A673 (cell line): ENCODE measurements around the gene SELENOS. TPM values are rescaled to one million over a fixed set of nuclear protein-coding genes. Genes with fewer than 3 reads are reported as not detected.
A peak's percentile ranks its signal among the peaks of the same experiment; 100 is the strongest.

ENCODE experiments used
- BruUV-seq: library from RNA; stranded (reverse); fragments of 400-500 nt; replicated peaks from 2 replicates; lab custom pipeline; 2021; lab: Mats Ljungman, UMichigan
- CTCF ChIA-PET: fragments of 300-600 bp; sonication (Branson Sonifier 250); formaldehyde crosslinking; loops from one replicate; lab custom pipeline; 2022; ENCODE audit warnings: antibody characterized with exemption; lab: Charles Lee
- POLR2A ChIA-PET: fragments of 300-600 bp; sonication (Branson Sonifier 250); formaldehyde crosslinking; loops from one replicate; lab custom pipeline; 2022; ENCODE audit warnings: antibody characterized with exemption; ENCODE audit not compliant: low non-redundant PET; lab: Charles Lee
- DNase-seq: peaks from one replicate; pipeline ENCODE4 v3.0.0-alpha.2; 2015; ENCODE audit warnings: low spot score
- H3K27ac ChIP-seq: fragments of 200-600 bp; sonication (generic); 2 replicates; pipeline ENCODE4 v1.5.1; 2016; ENCODE audit warnings: mixed run types, low read depth, mild to moderate bottlenecking, mixed read lengths, antibody characterized with exemption, low read length; ENCODE audit not compliant: poor library complexity, severe bottlenecking
- H3K27me3 ChIP-seq: fragments of 200-600 bp; sonication (generic); replicated peaks from 2 replicates; pipeline ENCODE4 v1.6.1; 2017; ENCODE audit warnings: mixed run types, low read depth, mild to moderate bottlenecking, mixed read lengths, antibody characterized with exemption, low read length; ENCODE audit not compliant: insufficient read depth, poor library complexity
- H3K36me3 ChIP-seq: fragments of 200-600 bp; sonication (generic); 2 replicates; pipeline ENCODE4 v1.6.1; 2016; ENCODE audit warnings: mixed run types, mild to moderate bottlenecking, mixed read lengths, antibody characterized with exemption, low read length; ENCODE audit not compliant: insufficient read depth, poor library complexity, severe bottlenecking
- H3K4me1 ChIP-seq: fragments of 200-600 bp; sonication (generic); 2 replicates; pipeline ENCODE4 v1.6.1; 2017; ENCODE audit warnings: mixed run types, mild to moderate bottlenecking, mixed read lengths, antibody characterized with exemption, low read length; ENCODE audit not compliant: insufficient read depth, poor library complexity, severe bottlenecking
- H3K4me3 ChIP-seq: fragments of 200-600 bp; sonication (generic); 2 replicates; pipeline ENCODE4 v1.5.1; 2016; ENCODE audit warnings: low read depth, mixed run types, mild to moderate bottlenecking, mixed read lengths, low read length; ENCODE audit not compliant: poor library complexity, severe bottlenecking
- H3K9me3 ChIP-seq: fragments of 200-600 bp; sonication (generic); 2 replicates; pipeline ENCODE4 v1.6.1; 2016; ENCODE audit warnings: mixed run types, low read depth, mild to moderate bottlenecking, mixed read lengths, antibody characterized with exemption, low read length; ENCODE audit not compliant: poor library complexity, severe bottlenecking
- CTCF ChIP-seq: fragments of 300-800, 200-600 bp; sonication (generic); conservative IDR thresholded peaks from 2 replicates; pipeline ENCODE4 v1.5.1; 2017; ENCODE audit warnings: low read depth, mild to moderate bottlenecking, antibody characterized with exemption, low read length, moderate library complexity, mixed read lengths
- EZH2 ChIP-seq: fragments of 200-600 bp; sonication (generic); IDR thresholded peaks from 2 replicates; pipeline ENCODE4 v1.6.1; 2017; ENCODE audit warnings: borderline replicate concordance, low read depth, mild to moderate bottlenecking, mixed read lengths, antibody characterized with exemption, low read length; ENCODE audit not compliant: poor library complexity, severe bottlenecking
- intact Hi-C: fragments of 100-400 bp; cut with micrococcal nuclease; formaldehyde crosslinking; loops from one replicate; pipeline ENCODE4 v1.10.0; 2022; ENCODE audit not compliant: unreplicated experiment
- total RNA-seq: library from RNA; stranded (reverse); gene quantifications from 2 replicates; pipeline ENCODE4 v1.2.3, GENCODE V29; 2021

SELENOS gene
- total RNA-seq, 1 experiment from 2014 or later, result 40.1 TPM

GRCh38 chr15:101251830-101252820 is 25.2 kb downstream of the SELENOS start, which contains the start of gene CHSY1:
Gene CHSY1 (minus strand): TSS chr15:101252048. CDS start chr15:101251456, 592 bp downstream.
- POLR2A ChIA-PET, result interaction anchor here (0.6 kb wide), 2 partner anchors 124 to 183 kb away, joined by 4 to 9 read pairs; no protein-coding TSS in a partner anchor

GRCh38 chr15:101250873-101251829 is 26.1 kb downstream of the SELENOS start:
- peak; percentile 47 for DNase-seq

More at GRCh38 chr15:101251830-101252820, 25.2 kb downstream of the SELENOS start, which contains the start of gene CHSY1:
- H3K27me3 ChIP-seq, result no peaks in the 10 kb centered on the region
- H3K36me3 ChIP-seq, result no peaks in the 10 kb centered on the region
- peak; percentile 94 for DNase-seq
- H3K9me3 ChIP-seq, result no peaks in the 10 kb centered on the region
- intact Hi-C loops, result loop anchor here (5.0 to 10.0 kb wide), 3 partner anchors 75 to 617 kb away; partner anchors contain the start of gene LRRK1
- CTCF ChIA-PET, result interaction anchor here (0.6 kb wide), 1 partner anchor 607 kb away, joined by 3 read pairs; no protein-coding TSS in a partner anchor
- H3K4me1 ChIP-seq, result peaks cover 8% of the 10 kb centered on the region
- H3K4me3 ChIP-seq, result peak within 1 kb of the TSS; percentile 85
- BruUV-seq, result TSS peak; percentile 74
- H3K27ac ChIP-seq, result peak within 1 kb of the TSS; percentile 81
- TF ChIP-seq CTCF (no peak), EZH2 (no peak)

More at GRCh38 chr15:101250873-101251829, 26.1 kb downstream of the SELENOS start:
- no peak for TF ChIP-seq CTCF
- H3K9me3 ChIP-seq, result no peaks in the 10 kb centered on the region
- peak overlapping the region; percentile 85 for H3K4me3 ChIP-seq
- H3K27me3 ChIP-seq, result no peaks in the 10 kb centered on the region
- peak overlapping the region; percentile 81 for H3K27ac ChIP-seq
- no peaks in the 10 kb centered on the region for H3K36me3 ChIP-seq
- intact Hi-C loops, result loop anchor here (5.0 to 10.0 kb wide), 3 partner anchors 74 to 616 kb away; partner anchors contain the start of gene LRRK1
- H3K4me1 ChIP-seq, result peaks cover 8% of the 10 kb centered on the region
- CTCF ChIA-PET, result no interaction called here
- no TSS peak for BruUV-seq
- POLR2A ChIA-PET, result no interaction called here
